Midbrain (tissue), 1 donor: ENCODE results near the gene PTCH2.
"Not testable (repeated sequence)": the region's sequence is repeated elsewhere in the genome, so short reads cannot be mapped to it uniquely, and the experiment has no call there.

ENCODE experiments used
- DNase-seq: peaks from one replicate; lab custom pipeline; 2025; lab: John Stamatoyannopoulos, UW

Gene PTCH2

DNA sequence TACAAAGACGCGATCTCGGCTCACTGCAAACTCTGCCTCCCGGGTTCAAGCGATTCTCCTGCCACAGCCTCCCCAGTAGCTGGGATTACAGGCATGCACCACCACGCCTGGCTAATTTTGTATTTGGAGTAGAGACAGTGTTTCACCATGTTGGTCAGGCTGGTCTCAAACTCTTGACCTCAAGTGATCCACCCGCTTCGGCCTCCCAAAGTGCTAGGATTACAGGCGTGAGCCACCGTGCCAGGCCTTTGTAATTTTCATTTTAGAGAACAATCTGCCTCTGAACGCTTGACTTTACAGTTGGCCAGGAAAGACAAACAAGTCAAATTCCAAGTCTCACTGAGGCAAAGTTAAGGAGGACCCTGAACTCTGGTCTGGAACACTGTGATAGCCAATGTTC, 4.8 kb downstream of the PTCH2 start:
- DNase-seq = not testable (repeated sequence)

GRCh38 chr1:44835738-44836675, 7.0 kb downstream of the PTCH2 start:
- peak; percentile 85 for DNase-seq

DNA sequence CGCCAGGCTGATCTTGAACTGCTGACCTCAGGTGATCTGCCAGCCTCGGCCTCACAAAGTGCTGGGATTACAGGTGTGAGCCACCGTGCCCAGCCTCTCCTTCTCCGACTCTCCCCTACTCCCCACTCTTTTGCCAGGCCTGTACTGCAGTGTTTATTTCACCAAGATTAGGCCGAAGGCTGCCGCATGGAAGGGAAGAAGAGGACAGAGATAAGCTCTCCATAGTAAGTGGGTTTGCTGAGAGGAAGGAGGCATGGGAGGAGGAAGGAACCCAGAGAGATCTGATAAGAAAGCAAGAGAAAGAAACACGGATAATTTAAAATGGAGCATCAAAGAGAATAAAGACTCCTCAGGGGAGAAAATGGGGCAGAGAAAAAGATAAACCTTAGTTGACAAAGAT, 8.7 kb downstream of the PTCH2 start:
- DNase-seq = no peak

DNA sequence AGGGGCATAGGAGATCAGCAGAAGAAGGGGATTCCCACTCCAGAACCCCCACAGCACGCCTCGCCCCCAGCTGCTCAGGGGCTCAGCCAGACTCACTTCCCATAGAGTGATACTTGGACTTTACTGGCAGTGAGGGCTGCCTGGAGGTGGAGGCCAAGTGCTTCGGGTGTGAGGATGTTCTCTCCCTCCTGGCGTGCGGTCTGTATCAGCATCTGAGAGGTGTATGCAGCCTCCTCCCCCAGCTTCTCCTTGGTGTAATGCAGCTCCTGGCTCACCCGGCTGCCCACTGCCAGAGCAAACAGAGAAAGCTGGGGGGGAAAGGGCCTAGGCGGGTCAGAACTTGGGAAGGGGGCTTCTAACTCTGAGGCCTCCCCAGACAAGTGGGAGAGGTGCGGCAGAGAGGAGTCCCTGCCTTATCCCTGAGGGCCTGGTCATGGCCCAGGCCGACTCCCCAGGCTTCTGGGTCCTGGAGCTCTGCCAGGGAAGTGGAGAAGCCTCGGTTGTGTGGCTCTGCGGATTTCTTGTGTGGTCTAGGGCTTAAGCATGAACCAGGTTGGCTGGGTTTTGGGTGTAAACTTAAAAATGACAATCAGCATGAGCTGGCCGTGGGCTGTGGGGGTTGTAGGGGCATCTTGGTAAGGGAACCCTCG, 10.9 kb downstream of the PTCH2 start:
- DNase-seq = no peak

GRCh38 chr1:44831516-44831915, 11.5 kb downstream of the PTCH2 start:
- no peak for DNase-seq

DNA sequence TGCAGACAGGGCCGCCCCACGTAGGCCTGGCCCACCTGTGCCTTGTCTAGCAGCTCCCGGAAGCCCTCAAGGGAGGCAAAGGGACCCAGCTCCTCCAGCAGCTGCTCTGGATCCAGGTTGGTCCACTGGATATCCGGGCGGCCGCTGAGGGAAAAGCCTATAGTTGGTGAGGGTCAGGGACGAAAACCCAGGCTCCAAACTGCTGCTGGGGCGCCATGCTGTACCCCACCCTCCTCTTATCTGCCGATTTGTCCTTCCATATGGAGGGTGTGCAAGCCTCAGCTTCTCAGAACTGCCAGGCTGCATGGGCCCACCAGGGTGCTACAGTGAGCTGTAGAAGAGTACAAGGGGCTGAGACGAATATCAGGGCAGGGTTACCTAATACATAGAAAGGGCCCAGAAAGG, 12.2 kb downstream of the PTCH2 start:
- no peak for DNase-seq

DNA sequence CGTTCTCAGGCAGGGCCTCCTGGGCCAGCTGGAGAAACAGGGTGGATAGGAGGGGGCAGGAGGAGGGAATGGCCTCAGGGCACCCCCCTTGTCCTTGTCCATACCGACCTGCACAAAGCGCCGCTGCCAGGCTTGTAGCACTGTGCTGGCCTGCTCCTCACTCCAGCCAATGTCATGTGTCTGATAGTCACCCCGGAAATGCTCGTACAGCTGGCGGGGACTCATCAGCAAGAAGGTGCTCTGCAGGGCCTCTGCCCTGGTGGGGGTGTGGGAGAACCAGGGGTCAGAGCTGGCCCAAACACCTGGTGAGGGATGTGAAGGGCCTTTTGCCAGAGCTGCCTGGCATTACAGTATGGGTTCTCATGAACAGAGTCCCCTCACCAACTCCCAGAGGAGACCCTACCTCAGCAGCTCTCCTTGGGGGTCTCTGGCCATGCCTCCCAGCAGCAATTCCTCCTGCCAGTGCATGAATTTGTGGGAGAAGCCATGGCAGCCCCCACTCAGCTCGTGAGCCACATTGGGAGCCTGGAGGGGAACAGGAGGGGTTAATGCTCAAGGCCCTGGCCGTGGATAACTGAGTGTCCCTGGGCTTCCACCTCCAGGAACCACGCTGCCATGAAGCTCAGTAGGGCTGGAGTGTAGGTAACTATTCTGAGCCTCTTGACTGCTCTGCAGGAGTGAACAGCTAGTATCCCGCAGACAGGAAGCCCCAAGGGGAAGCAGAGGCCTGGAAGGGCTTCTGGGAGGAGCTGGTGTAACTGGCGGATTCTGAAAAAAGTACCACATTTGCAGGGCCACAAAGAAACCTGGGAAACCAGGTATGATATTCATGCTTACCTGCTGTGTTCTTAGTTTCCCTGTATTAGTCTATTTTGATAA, 13.3 kb downstream of the PTCH2 start:
- no peak for DNase-seq

DNA sequence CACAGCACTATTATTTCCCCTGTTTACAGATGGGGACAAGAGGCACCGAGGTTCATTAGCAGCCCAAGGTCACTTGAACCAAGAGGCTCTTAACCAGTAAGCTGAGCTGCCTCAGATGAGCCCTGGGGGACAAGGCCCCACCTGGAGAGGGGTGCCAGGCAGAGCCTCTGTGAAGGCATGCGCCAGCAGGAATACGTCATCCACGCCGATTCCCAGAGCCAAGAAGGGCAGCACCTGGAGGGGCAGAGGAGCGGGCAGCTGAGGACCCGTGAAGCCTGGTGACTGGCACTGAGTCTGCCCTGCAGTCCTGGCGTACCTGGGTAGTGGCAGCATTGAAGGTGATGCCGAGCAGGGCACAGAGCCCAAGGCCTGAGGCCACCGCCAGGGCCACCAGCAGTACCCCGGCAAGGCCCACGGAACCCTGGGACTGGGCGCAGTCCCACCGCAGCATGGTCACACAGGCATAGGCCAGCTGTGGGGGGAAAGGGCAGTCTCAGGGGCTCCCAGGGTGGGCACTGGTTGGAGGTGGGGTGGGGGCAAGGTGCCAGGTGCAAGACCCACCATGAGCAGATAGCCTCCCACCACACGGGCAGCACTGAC, 14.1 kb downstream of the PTCH2 start:
- no peak for DNase-seq

- no peak for DNase-seq
Observed at GRCh38 chr1:44828003-44828651, 14.9 kb downstream of the PTCH2 start.

- DNase-seq = no peak
Observed at GRCh38 chr1:44827197-44828002, 15.7 kb downstream of the PTCH2 start.

- DNase-seq = no peak
Observed at GRCh38 chr1:44826375-44827196, 16.5 kb downstream of the PTCH2 start.

DNA sequence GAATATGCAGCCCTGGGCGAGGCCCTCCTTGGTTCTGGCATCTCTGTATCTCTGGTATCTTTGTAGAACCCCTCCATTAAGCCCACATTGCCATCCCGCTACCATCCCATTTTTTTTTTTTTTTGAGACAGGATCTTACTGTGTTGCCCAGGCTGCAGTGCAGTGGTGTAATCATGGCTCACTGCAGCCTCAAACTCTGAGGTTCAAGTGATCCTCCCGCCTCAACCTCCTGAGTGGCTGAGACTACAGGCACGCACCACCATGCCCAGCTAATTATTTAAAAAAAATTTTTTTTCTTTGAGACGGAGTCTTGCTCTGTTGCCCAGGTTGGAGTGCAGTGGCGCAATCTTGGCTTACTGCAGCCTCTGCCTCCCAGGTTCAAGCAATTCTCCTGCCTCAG, 18.7 kb downstream of the PTCH2 start:
- DNase-seq = not testable (repeated sequence)

- no peak for DNase-seq
Observed at GRCh38 chr1:44822981-44823451, 20.0 kb downstream of the PTCH2 start.

- DNase-seq = no peak
Observed at GRCh38 chr1:44822131-44822701, 20.8 kb downstream of the PTCH2 start.

DNA sequence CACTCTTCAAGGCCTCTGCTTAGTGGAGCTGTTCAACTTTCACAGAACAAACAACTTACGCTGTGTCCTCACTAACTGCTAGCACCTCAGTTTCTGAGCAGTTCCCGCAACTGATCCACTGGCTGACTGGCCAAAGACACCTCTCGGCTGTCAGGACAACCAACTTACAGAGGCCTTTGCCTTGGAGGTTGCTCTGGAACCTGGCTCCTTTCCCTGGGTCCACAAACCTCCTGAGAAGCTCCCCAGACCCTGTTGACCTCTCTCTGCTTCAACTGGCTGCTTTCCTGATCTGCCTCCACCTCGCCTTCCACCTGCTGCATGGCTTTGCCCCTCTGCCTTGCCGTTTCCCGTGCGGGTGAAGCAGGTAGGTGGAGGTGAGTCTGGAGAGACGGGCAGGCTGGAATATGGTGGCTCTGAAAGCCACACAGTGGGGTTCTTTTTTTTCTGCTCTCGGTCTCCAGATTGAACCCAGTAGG, 21.8 kb downstream of the PTCH2 start:
- DNase-seq = no peak

DNA sequence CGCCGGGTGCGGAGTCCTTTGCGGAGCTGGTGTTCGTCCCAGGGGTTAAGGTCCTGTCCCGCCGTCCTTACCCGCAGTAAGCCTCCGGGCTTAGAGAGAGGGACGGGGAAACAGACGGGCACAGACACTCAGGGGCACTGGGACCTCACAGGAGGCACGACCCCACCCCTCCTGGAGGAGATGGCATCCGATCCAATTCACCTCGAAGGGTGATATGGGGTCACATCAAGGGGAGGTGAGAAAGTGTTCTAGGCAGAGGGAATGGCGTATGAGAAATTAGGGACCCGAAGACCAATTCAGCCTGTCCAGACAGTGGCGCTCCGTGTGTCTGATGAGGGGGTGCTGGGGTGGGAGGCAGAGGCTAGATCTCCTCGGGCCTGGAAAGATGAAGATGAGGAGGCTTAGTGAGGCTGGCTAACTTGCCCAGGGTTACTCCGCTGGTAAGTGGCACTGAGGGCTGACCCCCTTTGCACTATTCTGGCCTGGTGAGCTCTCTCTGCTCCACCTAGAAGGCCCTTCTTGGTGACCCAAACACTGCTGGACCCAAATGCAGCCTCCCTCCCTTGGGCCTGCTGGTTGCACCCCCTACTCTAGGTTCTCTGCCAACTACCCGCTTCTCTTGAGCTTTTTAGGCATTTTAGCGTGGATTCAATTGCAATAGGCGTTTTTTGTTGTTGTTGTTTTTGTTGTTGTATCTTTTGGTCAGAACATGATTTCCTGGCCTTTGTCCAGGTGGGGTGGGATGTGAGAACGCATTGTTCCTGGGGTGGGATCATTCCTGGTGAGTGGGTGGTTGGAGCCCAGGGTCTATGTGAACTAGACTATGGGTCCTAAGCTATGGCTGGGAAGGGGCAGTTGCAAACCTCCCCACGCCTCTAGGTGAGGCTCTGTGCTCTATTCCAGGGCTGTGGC, 22.5 kb downstream of the PTCH2 start:
- no peak for DNase-seq

DNA sequence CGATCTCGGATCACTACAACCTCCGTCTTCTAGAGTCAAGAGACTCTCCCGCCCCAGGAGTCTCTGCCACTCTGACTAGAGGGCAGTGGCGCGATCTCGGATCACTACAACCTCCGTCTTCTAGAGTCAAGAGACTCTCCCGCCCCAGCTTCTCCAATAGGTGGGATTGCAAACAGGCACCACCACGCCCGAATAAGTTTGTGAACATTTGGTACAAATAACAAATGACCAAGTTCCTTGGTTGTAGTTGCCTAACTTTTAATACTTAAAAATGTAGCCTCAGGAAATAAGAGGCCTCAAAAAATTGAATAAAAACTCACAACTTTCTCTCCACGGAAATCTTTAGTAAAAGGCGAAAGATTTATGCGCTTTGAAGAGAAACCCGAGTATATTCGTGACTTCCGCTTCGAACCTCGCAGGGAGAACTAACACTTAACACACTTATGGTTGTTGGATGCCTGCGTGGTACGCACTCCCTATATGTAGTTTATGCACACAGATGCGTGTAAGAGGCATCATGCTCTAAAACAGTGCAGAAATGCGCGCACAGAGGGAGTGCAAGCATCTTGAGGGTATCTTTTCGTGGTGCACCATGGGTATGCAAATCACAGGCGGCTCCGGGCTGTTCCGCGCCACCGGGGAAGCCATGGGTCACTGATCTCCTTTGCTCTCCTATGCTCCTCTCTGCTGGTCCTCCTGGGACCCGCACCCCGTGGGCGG, 23.3 kb downstream of the PTCH2 start:
- peak; percentile 75 for DNase-seq
